WTC11 (cell line): ENCODE data around the gene PADI1.

ENCODE experiments used
- AFF4 ChIP-seq: sonication (generic); formaldehyde crosslinking; IDR thresholded peaks from 2 replicates; pipeline ENCODE4 v1.8.1; 2023; ENCODE audit warnings: mild to moderate bottlenecking, missing genetic modification reagents, borderline replicate concordance
- AR ChIP-seq: fragments of 250-450 bp; sonication (Bioruptor Pico); IDR thresholded peaks from 2 replicates; pipeline ENCODE4 v1.9.0; 2021; ENCODE audit warnings: mild to moderate bottlenecking
- CREM ChIP-seq: sonication (generic); formaldehyde crosslinking; IDR thresholded peaks from 2 replicates; pipeline ENCODE4 v1.8.1; 2022; ENCODE audit warnings: mild to moderate bottlenecking, missing genetic modification reagents, moderate library complexity
- CTCF ChIP-seq: fragments of 200-600 bp; IDR thresholded peaks from 2 replicates; pipeline ENCODE4 v1.8.0; 2022; ENCODE audit warnings: antibody characterized with exemption
- ETV6 ChIP-seq: sonication (generic); formaldehyde crosslinking; IDR thresholded peaks from 2 replicates; pipeline ENCODE4 v1.8.1; 2022; ENCODE audit warnings: mild to moderate bottlenecking, missing genetic modification reagents
- FOXK1 ChIP-seq: sonication (generic); formaldehyde crosslinking; IDR thresholded peaks from 2 replicates; pipeline ENCODE4 v1.8.0; 2022; ENCODE audit warnings: mild to moderate bottlenecking, moderate library complexity, missing genetic modification reagents
- FOXP1 ChIP-seq: sonication (generic); formaldehyde crosslinking; IDR thresholded peaks from 2 replicates; pipeline ENCODE4 v1.8.0; 2022; ENCODE audit warnings: missing genetic modification reagents, mild to moderate bottlenecking, moderate library complexity, borderline replicate concordance
- GABPB1 ChIP-seq: sonication (generic); formaldehyde crosslinking; IDR thresholded peaks from 2 replicates; pipeline ENCODE4 v1.8.1; 2023; ENCODE audit warnings: mild to moderate bottlenecking, missing genetic modification reagents
- TP53 ChIP-seq: sonication (generic); formaldehyde crosslinking; IDR thresholded peaks from 2 replicates; pipeline ENCODE4 v1.8.1; 2023; ENCODE audit warnings: mild to moderate bottlenecking, missing genetic modification reagents
- USF2 ChIP-seq: sonication (generic); formaldehyde crosslinking; IDR thresholded peaks from 2 replicates; pipeline ENCODE4 v1.8.1; 2023; ENCODE audit warnings: mild to moderate bottlenecking, missing genetic modification reagents, moderate library complexity
- TF ChIP-seq, protein P1 (sequence below): sonication (generic); formaldehyde crosslinking; IDR thresholded peaks from 2 replicates; pipeline ENCODE4 v1.8.1; 2022; ENCODE audit warnings: low read depth, mild to moderate bottlenecking, moderate library complexity, missing genetic modification reagents, borderline replicate concordance
- TF ChIP-seq, protein P2 (sequence below): sonication (generic); formaldehyde crosslinking; IDR thresholded peaks from 2 replicates; pipeline ENCODE4 v1.8.0; 2022; ENCODE audit warnings: mild to moderate bottlenecking, missing genetic modification reagents
- TF ChIP-seq, protein P3 (sequence below): sonication (generic); formaldehyde crosslinking; IDR thresholded peaks from 2 replicates; pipeline ENCODE4 v1.8.0; 2023; ENCODE audit warnings: missing genetic modification reagents

- no peak for TF ChIP-seq CTCF
- no peak for TF ChIP-seq USF2
- TF ChIP-seq, protein P1, sequence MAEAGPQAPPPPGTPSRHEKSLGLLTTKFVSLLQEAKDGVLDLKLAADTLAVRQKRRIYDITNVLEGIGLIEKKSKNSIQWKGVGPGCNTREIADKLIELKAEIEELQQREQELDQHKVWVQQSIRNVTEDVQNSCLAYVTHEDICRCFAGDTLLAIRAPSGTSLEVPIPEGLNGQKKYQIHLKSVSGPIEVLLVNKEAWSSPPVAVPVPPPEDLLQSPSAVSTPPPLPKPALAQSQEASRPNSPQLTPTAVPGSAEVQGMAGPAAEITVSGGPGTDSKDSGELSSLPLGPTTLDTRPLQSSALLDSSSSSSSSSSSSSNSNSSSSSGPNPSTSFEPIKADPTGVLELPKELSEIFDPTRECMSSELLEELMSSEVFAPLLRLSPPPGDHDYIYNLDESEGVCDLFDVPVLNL (CRISPR knock-in tag): no peak
- TF ChIP-seq FOXP1 (CRISPR knock-in tag): no peak
- TF ChIP-seq TP53 (CRISPR knock-in tag): no peak
- no peak for TF ChIP-seq AFF4
- TF ChIP-seq, protein P2, sequence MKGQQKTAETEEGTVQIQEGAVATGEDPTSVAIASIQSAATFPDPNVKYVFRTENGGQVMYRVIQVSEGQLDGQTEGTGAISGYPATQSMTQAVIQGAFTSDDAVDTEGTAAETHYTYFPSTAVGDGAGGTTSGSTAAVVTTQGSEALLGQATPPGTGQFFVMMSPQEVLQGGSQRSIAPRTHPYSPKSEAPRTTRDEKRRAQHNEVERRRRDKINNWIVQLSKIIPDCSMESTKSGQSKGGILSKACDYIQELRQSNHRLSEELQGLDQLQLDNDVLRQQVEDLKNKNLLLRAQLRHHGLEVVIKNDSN (CRISPR knock-in tag): no peak
- TF ChIP-seq ETV6 (CRISPR knock-in tag): no peak
- TF ChIP-seq CREM (CRISPR knock-in tag): no peak
- no peak for TF ChIP-seq GABPB1 (CRISPR knock-in tag)
- TF ChIP-seq FOXK1 (CRISPR knock-in tag): no peak
- no peak for TF ChIP-seq AR
- TF ChIP-seq, protein P3, sequence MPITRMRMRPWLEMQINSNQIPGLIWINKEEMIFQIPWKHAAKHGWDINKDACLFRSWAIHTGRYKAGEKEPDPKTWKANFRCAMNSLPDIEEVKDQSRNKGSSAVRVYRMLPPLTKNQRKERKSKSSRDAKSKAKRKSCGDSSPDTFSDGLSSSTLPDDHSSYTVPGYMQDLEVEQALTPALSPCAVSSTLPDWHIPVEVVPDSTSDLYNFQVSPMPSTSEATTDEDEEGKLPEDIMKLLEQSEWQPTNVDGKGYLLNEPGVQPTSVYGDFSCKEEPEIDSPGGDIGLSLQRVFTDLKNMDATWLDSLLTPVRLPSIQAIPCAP (CRISPR knock-in tag): no peak
Measured at GRCh38 chr1:17278996-17279830, 74.3 kb downstream of the PADI1 start.
